SK-N-SH treated with all-trans-retinoic acid at 6 μM for 48 hours (cell line): ENCODE results near the gene MYO1H.

Experiments
- ATAC-seq: fragments of 200-7000 bp; cut with Tn5 transposase; 3 replicates; pipeline ENCODE4 v1.9.1; 2020; ENCODE audit warnings: mild to moderate bottlenecking, moderate library complexity
- ARNTL ChIP-seq: fragments of 450-650 bp; formaldehyde crosslinking; IDR thresholded peaks from 2 replicates; pipeline ENCODE4 v1.5.0; 2020; ENCODE audit warnings: low read depth, mild to moderate bottlenecking, moderate library complexity, borderline replicate concordance
- BACH2 ChIP-seq: fragments of 250-450 bp; sonication (Bioruptor Pico); IDR thresholded peaks from 2 replicates; pipeline ENCODE4 v1.9.0; 2021; ENCODE audit warnings: mild to moderate bottlenecking, borderline replicate concordance
- CREB5 ChIP-seq: fragments of 250-450 bp; sonication (Bioruptor Pico); IDR thresholded peaks from 2 replicates; pipeline ENCODE4 v1.5.1; 2020; ENCODE audit warnings: low read depth, mild to moderate bottlenecking, moderate library complexity
- CSDC2 ChIP-seq: fragments of 250-450 bp; sonication (Bioruptor Pico); IDR thresholded peaks from 2 replicates; pipeline ENCODE4 v1.5.0; 2020; ENCODE audit warnings: mild to moderate bottlenecking, moderate library complexity
- CSRNP3 ChIP-seq: fragments of 250-450 bp; sonication (Bioruptor Pico); IDR thresholded peaks from 2 replicates; pipeline ENCODE4 v1.5.1; 2021; ENCODE audit warnings: mild to moderate bottlenecking, moderate library complexity
- ESRRG ChIP-seq: fragments of 250-450 bp; sonication (Bioruptor Pico); IDR thresholded peaks from 2 replicates; pipeline ENCODE4 v1.6.1; 2021; ENCODE audit warnings: mild to moderate bottlenecking
- GLIS3 ChIP-seq: fragments of 250-450 bp; sonication (Bioruptor Pico); IDR thresholded peaks from 2 replicates; pipeline ENCODE4 v1.5.0; 2020; ENCODE audit warnings: mild to moderate bottlenecking, moderate library complexity
- ISL1 ChIP-seq: fragments of 250-450 bp; sonication (Bioruptor Pico); IDR thresholded peaks from 2 replicates; pipeline ENCODE4 v2.1.2; 2022; ENCODE audit warnings: mild to moderate bottlenecking, moderate library complexity
- POU6F1 ChIP-seq: fragments of 250-450 bp; sonication (Bioruptor Pico); IDR thresholded peaks from 2 replicates; pipeline ENCODE4 v1.8.0; 2021; ENCODE audit warnings: low read depth, mild to moderate bottlenecking, moderate library complexity, borderline replicate concordance
- PPARA ChIP-seq: fragments of 250-450 bp; sonication (Bioruptor Pico); IDR thresholded peaks from 2 replicates; pipeline ENCODE4 v1.5.0; 2020; ENCODE audit warnings: mild to moderate bottlenecking, borderline replicate concordance
- RARB ChIP-seq: fragments of 250-450 bp; sonication (Bioruptor Pico); IDR thresholded peaks from 2 replicates; pipeline ENCODE4 v1.8.0; 2021; ENCODE audit warnings: mild to moderate bottlenecking, moderate library complexity
- SNAI2 ChIP-seq: fragments of 250-450 bp; sonication (Bioruptor Pico); IDR thresholded peaks from 2 replicates; pipeline ENCODE4 v1.5.0; 2020; ENCODE audit warnings: mild to moderate bottlenecking, moderate library complexity
- TCF4 ChIP-seq: fragments of 250-450 bp; sonication (Bioruptor Pico); IDR thresholded peaks from 2 replicates; pipeline ENCODE4 v1.8.0; 2021; ENCODE audit warnings: mild to moderate bottlenecking, moderate library complexity, borderline replicate concordance
- TOX ChIP-seq: fragments of 250-450 bp; sonication (Bioruptor Pico); IDR thresholded peaks from 2 replicates; pipeline ENCODE4 v1.8.0; 2021; ENCODE audit warnings: mild to moderate bottlenecking, moderate library complexity, borderline replicate concordance
- TSHZ2 ChIP-seq: fragments of 250-450 bp; sonication (Bioruptor Pico); IDR thresholded peaks from 2 replicates; pipeline ENCODE4 v1.5.0; 2020; ENCODE audit warnings: mild to moderate bottlenecking, moderate library complexity
- ZC3H10 ChIP-seq: fragments of 250-450 bp; sonication (Bioruptor Pico); IDR thresholded peaks from 2 replicates; pipeline ENCODE4 v1.5.1; 2021; ENCODE audit warnings: mild to moderate bottlenecking, moderate library complexity
- ZFP3 ChIP-seq: fragments of 250-450 bp; sonication (Bioruptor Pico); IDR thresholded peaks from 2 replicates; pipeline ENCODE4 v1.5.0; 2020; ENCODE audit warnings: mild to moderate bottlenecking, moderate library complexity
- ZFP30 ChIP-seq: fragments of 450-650 bp; formaldehyde crosslinking; IDR thresholded peaks from 2 replicates; pipeline ENCODE4 v1.5.0; 2022; ENCODE audit warnings: mild to moderate bottlenecking, moderate library complexity
- ZNF565 ChIP-seq: fragments of 450-650 bp; formaldehyde crosslinking; conservative IDR thresholded peaks from 2 replicates; pipeline ENCODE4 v1.5.0; 2020; ENCODE audit warnings: low read depth, mild to moderate bottlenecking, moderate library complexity
- ZNF70 ChIP-seq: fragments of 450-650 bp; formaldehyde crosslinking; IDR thresholded peaks from 2 replicates; pipeline ENCODE4 v1.5.0; 2020; ENCODE audit warnings: mild to moderate bottlenecking, moderate library complexity

The MYO1H gene

GRCh38 chr12:109382031-109382430 is 34.3 kb downstream of the MYO1H start:
- TF ChIP-seq RARB (CRISPR knock-in tag) (no peak), CSDC2 (CRISPR knock-in tag) (no peak), ARNTL (CRISPR knock-in tag) (no peak)
- no peak for ATAC-seq

- TF ChIP-seq CREB5 (CRISPR knock-in tag) (no peak), ZC3H10 (CRISPR knock-in tag) (no peak), PPARA (no peak), ZFP3 (CRISPR knock-in tag) (no peak), TOX (no peak), ISL1 (CRISPR knock-in tag) (no peak), POU6F1 (CRISPR knock-in tag) (no peak), ZNF565 (no peak), ZFP30 (CRISPR knock-in tag) (no peak), TSHZ2 (CRISPR knock-in tag) (no peak), RARB (CRISPR knock-in tag) (no peak), TCF4 (CRISPR knock-in tag) (no peak), ESRRG (CRISPR knock-in tag) (no peak), SNAI2 (CRISPR knock-in tag) (no peak), CSDC2 (CRISPR knock-in tag) (no peak)
- TF ChIP-seq, all 23 proteins: peak for 0
- ATAC-seq = no peak
Measured at GRCh38 chr12:109383240-109383639, 35.5 kb downstream of the MYO1H start.

- ATAC-seq = peak; percentile 84
- TF ChIP-seq ZFP3 (CRISPR knock-in tag) (no peak), BACH2 (no peak)
Measured at GRCh38 chr12:109385339-109386058, 37.8 kb downstream of the MYO1H start.

- ATAC-seq = no peak
Measured at GRCh38 chr12:109386059-109386433, 38.3 kb downstream of the MYO1H start.

GRCh38 chr12:109387425-109388166 is 39.9 kb downstream of the MYO1H start:
- ATAC-seq = peak; percentile 62
- no peak for TF ChIP-seq ESRRG (CRISPR knock-in tag)
- TF ChIP-seq CSRNP3 (CRISPR knock-in tag) = no peak
- no peak for TF ChIP-seq TSHZ2 (CRISPR knock-in tag)
- no peak for TF ChIP-seq ZFP30 (CRISPR knock-in tag)
- no peak for TF ChIP-seq GLIS3
- no peak for TF ChIP-seq ARNTL (CRISPR knock-in tag)
- no peak for TF ChIP-seq CREB5 (CRISPR knock-in tag)
- no peak for TF ChIP-seq PPARA
- TF ChIP-seq RARB (CRISPR knock-in tag) = no peak
- no peak for TF ChIP-seq SNAI2 (CRISPR knock-in tag)
- TF ChIP-seq ZNF70 (CRISPR knock-in tag) = no peak

More at GRCh38 chr12:109386059-109386433, 38.3 kb downstream of the MYO1H start:
- TF ChIP-seq ZFP30 (CRISPR knock-in tag) = no peak
- TF ChIP-seq, all 23 proteins: peak for 0
